ENCODE measurements around the gene ANKRD24.
"Not testable (repeated sequence)": the region's sequence is repeated elsewhere in the genome, so short reads cannot be mapped to it uniquely, and the experiment has no call there.

- TF ChIP-seq CTCF (conservative IDR thresholded peaks at IDR 0.05; ENCODE audit: low read length); EZH2phosphoT487 (IDR thresholded peaks at IDR 0.05; ENCODE audit: borderline replicate concordance): not testable (repeated sequence)
Measured at GRCh38 chr19:4142916-4143315, 39.6 kb upstream of the ANKRD24 start.
